Mammary microvascular endothelial cell (primary cell): ENCODE measurements around the gene C2CD2L. TPM values are rescaled to one million over a fixed set of nuclear protein-coding genes. Genes with fewer than 3 reads are reported as not detected.

ENCODE experiments used
- total RNA-seq: library from RNA; depleted of rRNA; stranded (reverse); fragments of >200 nt; gene quantifications from 2 replicates; pipeline ENCODE4 v1.2.3, GENCODE V29; 2015

Gene C2CD2L
- total RNA-seq, result 7.3 and 10.4 TPM in 2 replicates

GRCh38 chr11:119106564-119107537 is at the start of gene C2CD2L:
Gene C2CD2L (plus strand): TSS chr11:119107344. CDS start chr11:119107742, 398 bp downstream.

GRCh38 chr11:119067371-119068222 is 39.5 kb upstream of the C2CD2L start, which contains the start of gene VPS11:
Gene VPS11 (plus strand): TSS chr11:119067818. CDS start chr11:119067824, 6 bp downstream.

GRCh38 chr11:119084663-119085436 is 22.3 kb upstream of the C2CD2L start, which contains the start of gene HMBS:
Gene HMBS (plus strand): TSS chr11:119084881. CDS start chr11:119085034, 153 bp downstream.

GRCh38 chr11:119101759-119102423 is 5.3 kb upstream of the C2CD2L start, which contains the start of gene DPAGT1:
Gene DPAGT1 (minus strand): TSS chr11:119101853. CDS start chr11:119101655, 198 bp downstream.

GRCh38 chr11:119121008-119121810 is 14.1 kb downstream of the C2CD2L start, which contains the start of gene HINFP:
Gene HINFP (plus strand): TSS chr11:119121580. CDS start chr11:119126945, 5,365 bp downstream.

GRCh38 chr11:119149018-119149785 is 42.1 kb downstream of the C2CD2L start, which contains the start of gene ABCG4:
Gene ABCG4 (plus strand): TSS chr11:119149052. CDS start chr11:119149966, 914 bp downstream.

Other genes starting within 250 kb of the C2CD2L start
- not detected in 2 replicates for gene CXCR5, start 223.5 kb upstream of the C2CD2L start, total RNA-seq
- 12.6 and 12.7 TPM in 2 replicates for gene BCL9L, start 181.4 kb upstream of the C2CD2L start, total RNA-seq
- not detected in 2 replicates for gene UPK2, start 151.0 kb upstream of the C2CD2L start, total RNA-seq
- not detected in 2 replicates for gene FOXR1, start 135.6 kb upstream of the C2CD2L start, total RNA-seq
- 5.7 and 5.9 TPM in 2 replicates for gene CENATAC, start 109.2 kb upstream of the C2CD2L start, total RNA-seq
- 1,582 and 1,602 TPM in 2 replicates for gene RPS25, start 89.0 kb upstream of the C2CD2L start, total RNA-seq
- 68.0 and 84.3 TPM in 2 replicates for gene TRAPPC4, start 88.6 kb upstream of the C2CD2L start, total RNA-seq
- gene SLC37A4, start 76.5 kb upstream of the C2CD2L start, total RNA-seq, result 17.9 and 22.6 TPM in 2 replicates
- 120 and 121 TPM in 2 replicates for gene HYOU1, start 50.1 kb upstream of the C2CD2L start, total RNA-seq
- 25.1 and 25.7 TPM in 2 replicates for gene VPS11, start 39.5 kb upstream of the C2CD2L start, total RNA-seq
- 9.1 and 14.7 TPM in 2 replicates for gene HMBS, start 22.5 kb upstream of the C2CD2L start, total RNA-seq
- gene DPAGT1, start 5.5 kb upstream of the C2CD2L start, total RNA-seq, result 31.6 and 44.5 TPM in 2 replicates
- 8.2 and 15.8 TPM in 2 replicates for gene HINFP, start 14.2 kb downstream of the C2CD2L start, total RNA-seq
- 0.10 TPM in 1 of 2 replicates, not detected in the other for gene ABCG4, start 41.7 kb downstream of the C2CD2L start, total RNA-seq
- gene NLRX1, start 61.4 kb downstream of the C2CD2L start, total RNA-seq, result 11.9 and 15.1 TPM in 2 replicates
- gene NHERF4, start 78.1 kb downstream of the C2CD2L start, total RNA-seq, result not detected in 2 replicates
- gene CBL, start 99.0 kb downstream of the C2CD2L start, total RNA-seq, result 17.1 and 20.5 TPM in 2 replicates
- 6,515 and 6,907 TPM in 2 replicates for gene MCAM, start 209.8 kb downstream of the C2CD2L start, total RNA-seq
- gene RNF26, start 227.2 kb downstream of the C2CD2L start, total RNA-seq, result 16.2 and 18.1 TPM in 2 replicates
- gene C1QTNF5, start 233.5 kb downstream of the C2CD2L start, total RNA-seq, result 82.2 and 90.1 TPM in 2 replicates
- gene MFRP, start 239.4 kb downstream of the C2CD2L start, total RNA-seq, result 0.07 TPM in 1 of 2 replicates, not detected in the other